IMR-90 (cell line): ENCODE results near the gene NPHP4.

Experiments
- BHLHE40 ChIP-seq: fragments of 150-350 bp; IDR thresholded peaks from 2 replicates; pipeline ENCODE4 v1.6.1; 2016; ENCODE audit warnings: mild to moderate bottlenecking, low read depth, low read length
- CEBPB ChIP-seq: IDR thresholded peaks from 2 replicates; pipeline ENCODE4 v1.6.1; 2012; ENCODE audit warnings: low read depth, low read length, improper control_type of control experiment
- MAFK ChIP-seq: IDR thresholded peaks from 2 replicates; pipeline ENCODE4 v1.6.1; 2012; ENCODE audit warnings: low read depth, low read length, improper control_type of control experiment
- POLR2A ChIP-seq: IDR thresholded peaks from 2 replicates; pipeline ENCODE4 v1.6.1; 2012; ENCODE audit warnings: mild to moderate bottlenecking, low read depth, low read length
- RAD21 ChIP-seq: IDR thresholded peaks from 2 replicates; pipeline ENCODE4 v1.6.1; 2012; ENCODE audit warnings: low read length, improper control_type of control experiment
- RCOR1 ChIP-seq: IDR thresholded peaks from 2 replicates; pipeline ENCODE4 v1.6.1; 2012; ENCODE audit warnings: mild to moderate bottlenecking, low read length, improper control_type of control experiment; ENCODE audit not compliant: insufficient replicate concordance
- RFX5 ChIP-seq: IDR thresholded peaks from 2 replicates; pipeline ENCODE4 v1.8.0; 2012; ENCODE audit warnings: low read depth, mild to moderate bottlenecking, low read length, moderate library complexity
- SMC3 ChIP-seq: fragments of 150-350 bp; IDR thresholded peaks from 2 replicates; pipeline ENCODE4 v1.6.1; 2016; ENCODE audit warnings: low read depth, mild to moderate bottlenecking, antibody characterized with exemption, low read length, moderate library complexity
- TF ChIP-seq, protein P1 (sequence below): conservative IDR thresholded peaks from 2 replicates; pipeline ENCODE4 v1.5.1; 2012; ENCODE audit warnings: mild to moderate bottlenecking, low read depth, low read length, improper control_type of control experiment

DNA sequence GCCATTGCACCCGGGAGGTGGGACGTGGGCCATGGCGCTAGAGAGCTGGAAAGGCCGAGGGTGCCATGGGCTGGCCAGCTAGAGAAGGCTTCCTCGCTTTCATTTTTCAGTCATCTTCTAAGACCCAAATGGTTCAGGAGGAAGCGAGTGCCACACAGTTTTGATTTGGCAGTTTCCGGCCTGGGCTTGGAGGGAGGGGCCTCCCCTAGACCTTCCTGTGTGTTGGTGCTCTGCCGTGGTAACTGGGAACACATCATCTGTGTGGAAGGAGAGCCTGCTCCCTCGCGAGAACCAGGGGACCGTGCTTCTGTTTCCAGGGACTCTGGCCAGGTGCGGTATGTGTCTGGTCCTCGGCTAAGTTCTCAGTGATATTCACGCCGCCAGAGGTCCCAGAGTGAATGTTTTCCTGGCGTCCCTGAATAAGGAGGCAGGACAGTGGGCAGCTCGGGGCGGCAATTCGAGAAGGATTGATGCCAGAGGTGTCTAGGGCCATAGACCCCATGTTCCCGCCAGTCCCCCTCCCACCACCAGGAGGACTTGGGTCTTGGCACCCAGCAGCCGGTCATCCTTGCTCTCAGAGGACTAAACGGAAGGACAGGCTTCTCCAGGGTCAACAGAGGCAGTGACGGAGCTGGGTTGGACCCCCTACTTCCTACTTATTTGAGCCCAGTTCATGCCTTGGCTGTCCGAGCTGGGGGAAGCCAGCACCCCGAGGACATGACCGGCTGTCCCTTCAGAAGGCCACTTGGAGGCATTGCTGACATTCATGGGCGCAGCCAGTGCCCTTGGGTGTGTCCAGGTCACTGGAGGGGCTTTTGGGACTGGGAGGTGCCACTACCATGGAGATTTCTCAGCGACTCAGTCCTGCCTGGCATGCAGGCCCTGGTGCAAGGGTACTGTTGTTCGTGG, 2.7 kb upstream of the NPHP4 start:
- no peak for TF ChIP-seq CEBPB
- TF ChIP-seq, protein P1, sequence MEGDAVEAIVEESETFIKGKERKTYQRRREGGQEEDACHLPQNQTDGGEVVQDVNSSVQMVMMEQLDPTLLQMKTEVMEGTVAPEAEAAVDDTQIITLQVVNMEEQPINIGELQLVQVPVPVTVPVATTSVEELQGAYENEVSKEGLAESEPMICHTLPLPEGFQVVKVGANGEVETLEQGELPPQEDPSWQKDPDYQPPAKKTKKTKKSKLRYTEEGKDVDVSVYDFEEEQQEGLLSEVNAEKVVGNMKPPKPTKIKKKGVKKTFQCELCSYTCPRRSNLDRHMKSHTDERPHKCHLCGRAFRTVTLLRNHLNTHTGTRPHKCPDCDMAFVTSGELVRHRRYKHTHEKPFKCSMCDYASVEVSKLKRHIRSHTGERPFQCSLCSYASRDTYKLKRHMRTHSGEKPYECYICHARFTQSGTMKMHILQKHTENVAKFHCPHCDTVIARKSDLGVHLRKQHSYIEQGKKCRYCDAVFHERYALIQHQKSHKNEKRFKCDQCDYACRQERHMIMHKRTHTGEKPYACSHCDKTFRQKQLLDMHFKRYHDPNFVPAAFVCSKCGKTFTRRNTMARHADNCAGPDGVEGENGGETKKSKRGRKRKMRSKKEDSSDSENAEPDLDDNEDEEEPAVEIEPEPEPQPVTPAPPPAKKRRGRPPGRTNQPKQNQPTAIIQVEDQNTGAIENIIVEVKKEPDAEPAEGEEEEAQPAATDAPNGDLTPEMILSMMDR = no peak
- no peak for TF ChIP-seq RCOR1
- no peak for TF ChIP-seq POLR2A
- TF ChIP-seq RAD21 = no peak
- TF ChIP-seq MAFK = no peak
- TF ChIP-seq SMC3 = no peak
- TF ChIP-seq BHLHE40 = no peak
- no peak for TF ChIP-seq RFX5
